ENCODE data around the gene BLZF1. TPM values are rescaled to one million over a fixed set of nuclear protein-coding genes. Genes with fewer than 3 reads are reported as not detected.

The BLZF1 gene
- total RNA-seq, 2 experiments from 2014 or later, result 7.1 to 14.3 TPM

GRCh38 chr1:169414952-169415351 lies 47.0 kb downstream of the BLZF1 start:
- ChIA-PET POLR2A (no interaction called here), CTCF (ENCODE audit: unreplicated experiment) (no interaction called here)
- Histone ChIP-seq H3K79me2 (ENCODE audit: insufficient read depth, low read depth, low read length) (no peaks in the 10 kb centered on the region), H3K36me3 (ENCODE audit: insufficient read depth, low read length) (no peaks in the 10 kb centered on the region), H3K4me3 (ENCODE audit: low read depth, low read length, poor library complexity, severe bottlenecking) (no peak overlapping the region), H2AFZ (ENCODE audit: low read length) (no peak overlapping the region), H4K20me1 (ENCODE audit: insufficient read depth, low read length) (no peaks in the 10 kb centered on the region), H3K9me2 (ENCODE audit: insufficient read depth, low read length) (no peaks in the 10 kb centered on the region), H3K4me1 (ENCODE audit: insufficient read depth, low read length, poor library complexity, severe bottlenecking) (no peaks in the 10 kb centered on the region), H3K9me3 (ENCODE audit: low read length) (no peaks in the 10 kb centered on the region), H3K4me2 (ENCODE audit: low read length) (no peak overlapping the region), H3K27ac (ENCODE audit: low read depth, low read length, poor library complexity, severe bottlenecking) (no peak overlapping the region)
- BruUV-seq (replicated peaks), result no TSS peak
- DNase-seq (ENCODE audit: low spot score), result no peak
- intact Hi-C loops (cut with micrococcal nuclease; ENCODE audit: unreplicated experiment), result no loop called here
- no peak for TF ChIP-seq CTCF (conservative IDR thresholded peaks at IDR 0.05; ENCODE audit: low read length)
- TF ChIP-seq EZH2phosphoT487 (IDR thresholded peaks at IDR 0.05; ENCODE audit: borderline replicate concordance, low read depth, low read length), result no peak

GRCh38 chr1:169421309-169421708 lies 53.3 kb downstream of the BLZF1 start:
- ChIA-PET CTCF (ENCODE audit: unreplicated experiment) (no interaction called here), POLR2A (interaction anchor here (0.6 kb wide), 1 partner anchor 38 kb away, joined by 4 read pairs; no protein-coding TSS in a partner anchor)
- Histone ChIP-seq H3K79me2 (ENCODE audit: insufficient read depth, low read depth, low read length) (no peaks in the 10 kb centered on the region), H4K20me1 (ENCODE audit: insufficient read depth, low read length) (no peaks in the 10 kb centered on the region), H3K4me3 (ENCODE audit: low read depth, low read length, poor library complexity, severe bottlenecking) (no peak overlapping the region), H3K9me2 (ENCODE audit: insufficient read depth, low read length) (no peaks in the 10 kb centered on the region), H3K9me3 (ENCODE audit: low read length) (no peaks in the 10 kb centered on the region), H3K4me2 (ENCODE audit: low read length) (no peak overlapping the region), H3K27ac (ENCODE audit: low read depth, low read length, poor library complexity, severe bottlenecking) (no peak overlapping the region), H2AFZ (ENCODE audit: low read length) (no peak overlapping the region), H3K4me1 (ENCODE audit: insufficient read depth, low read length, poor library complexity, severe bottlenecking) (no peaks in the 10 kb centered on the region), H3K36me3 (ENCODE audit: insufficient read depth, low read length) (no peaks in the 10 kb centered on the region)
- no peak for DNase-seq (ENCODE audit: low spot score)
- BruUV-seq (replicated peaks), result no TSS peak
- no peak for TF ChIP-seq CTCF (conservative IDR thresholded peaks at IDR 0.05; ENCODE audit: low read length)
- no peak for TF ChIP-seq EZH2phosphoT487 (IDR thresholded peaks at IDR 0.05; ENCODE audit: borderline replicate concordance, low read depth, low read length)
- intact Hi-C loops (cut with micrococcal nuclease; ENCODE audit: unreplicated experiment), result no loop called here

- BruUV-seq (replicated peaks), result no TSS peak
- Histone ChIP-seq H3K79me2 (ENCODE audit: insufficient read depth, low read depth, low read length) (no peaks in the 10 kb centered on the region), H3K36me3 (ENCODE audit: insufficient read depth, low read length) (no peaks in the 10 kb centered on the region), H3K9me3 (ENCODE audit: low read length) (no peaks in the 10 kb centered on the region), H2AFZ (ENCODE audit: low read length) (no peak overlapping the region), H3K4me1 (ENCODE audit: insufficient read depth, low read length, poor library complexity, severe bottlenecking) (no peaks in the 10 kb centered on the region), H3K27ac (ENCODE audit: low read depth, low read length, poor library complexity, severe bottlenecking) (no peak overlapping the region), H3K9me2 (ENCODE audit: insufficient read depth, low read length) (no peaks in the 10 kb centered on the region), H3K4me3 (ENCODE audit: low read depth, low read length, poor library complexity, severe bottlenecking) (no peak overlapping the region), H3K4me2 (ENCODE audit: low read length) (no peak overlapping the region), H4K20me1 (ENCODE audit: insufficient read depth, low read length) (no peaks in the 10 kb centered on the region)
- intact Hi-C loops (cut with micrococcal nuclease; ENCODE audit: unreplicated experiment), result no loop called here
- POLR2A ChIA-PET, result no interaction called here
- TF ChIP-seq CTCF (conservative IDR thresholded peaks at IDR 0.05; ENCODE audit: low read length) (no peak), EZH2phosphoT487 (IDR thresholded peaks at IDR 0.05; ENCODE audit: borderline replicate concordance, low read depth, low read length) (no peak)
- DNase-seq (ENCODE audit: low spot score), result no peak
- CTCF ChIA-PET (ENCODE audit: unreplicated experiment), result no interaction called here
These were observed 58.2 kb downstream of the BLZF1 start for GRCh38 chr1:169426174-169426705.

Data from OCI-LY7 (cell line).